GM12872 (cell line): ENCODE results near the gene CNEP1R1.

Experiments
- CTCF ChIP-seq: IDR thresholded peaks from 3 replicates; pipeline ENCODE4 v1.5.1; 2011; ENCODE audit warnings: low read depth, mild to moderate bottlenecking, low read length, moderate library complexity; ENCODE audit not compliant: insufficient read depth

Gene CNEP1R1

GRCh38 chr16:50072730-50073129 is 47.7 kb downstream of the CNEP1R1 start:
- no peak for TF ChIP-seq CTCF

GRCh38 chr16:50079397-50080140 is 54.5 kb downstream of the CNEP1R1 start:
- no peak for TF ChIP-seq CTCF

DNA sequence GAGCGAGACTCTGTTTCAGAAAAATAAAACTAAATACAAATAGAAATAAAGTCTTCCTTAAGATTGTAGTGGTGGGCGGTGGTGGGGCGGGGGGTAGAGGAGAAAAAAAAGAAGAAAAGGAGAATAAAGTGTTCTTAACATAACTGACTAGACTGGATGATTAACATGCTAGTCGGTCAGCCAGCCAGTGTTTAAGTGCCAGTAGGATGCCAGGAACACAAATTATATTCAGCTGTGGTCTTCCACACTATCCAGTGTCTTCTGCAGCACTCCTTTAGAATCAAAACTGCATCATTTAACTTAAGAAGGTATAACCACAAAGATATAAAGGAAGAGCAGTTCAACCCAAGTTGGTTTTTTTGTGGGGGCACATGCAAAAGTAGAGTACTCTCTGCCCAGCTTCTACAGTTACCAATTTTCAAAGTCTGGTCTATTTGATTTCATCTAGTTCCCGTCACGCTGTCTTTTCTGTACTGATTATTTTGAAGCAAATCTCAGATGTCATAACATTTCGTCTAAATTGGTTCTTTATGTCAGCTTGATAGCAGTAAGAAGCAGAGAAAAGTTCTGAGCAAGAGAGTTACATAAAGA is 56.5 kb downstream of the CNEP1R1 start:
- no peak for TF ChIP-seq CTCF

GRCh38 chr16:50083996-50084395 is 59.0 kb downstream of the CNEP1R1 start:
- TF ChIP-seq CTCF, result no peak

GRCh38 chr16:50086176-50086575 is 61.2 kb downstream of the CNEP1R1 start:
- no peak for TF ChIP-seq CTCF
